Smooth muscle cell (in vitro differentiated cells): ENCODE measurements around the gene MGAT4A. TPM values are rescaled to one million over a fixed set of nuclear protein-coding genes. Genes with fewer than 3 reads are reported as not detected.

Source experiments
- DNase-seq: peaks from one replicate; lab custom pipeline; 2025; ENCODE audit not compliant: unreplicated experiment; lab: John Stamatoyannopoulos, UW
- H2AFZ ChIP-seq: fragments of 200-600 bp; sonication (generic); 2 replicates; pipeline ENCODE4 v1.6.0; 2016; ENCODE audit warnings: antibody characterized with exemption, low read depth, mild to moderate bottlenecking
- H3F3A ChIP-seq: fragments of 200-600 bp; sonication (generic); 2 replicates; pipeline ENCODE4 v1.6.0; 2017; ENCODE audit warnings: antibody characterized with exemption, low read depth
- H3K27ac ChIP-seq: fragments of 200-600 bp; sonication (generic); 2 replicates; pipeline ENCODE4 v1.5.1; 2016; ENCODE audit warnings: low read depth, mild to moderate bottlenecking
- H3K27me3 ChIP-seq: fragments of 200-600 bp; sonication (generic); 2 replicates; pipeline ENCODE4 v1.6.1; 2016; ENCODE audit warnings: low read depth, mild to moderate bottlenecking
- H3K36me3 ChIP-seq: fragments of 200-600 bp; sonication (generic); 2 replicates; pipeline ENCODE4 v1.5.1; 2016; ENCODE audit warnings: low read depth
- H3K4me1 ChIP-seq: fragments of 200-600 bp; sonication (generic); 2 replicates; pipeline ENCODE4 v1.5.1; 2016; ENCODE audit warnings: low read depth
- H3K4me2 ChIP-seq: fragments of 200-600 bp; sonication (generic); 2 replicates; pipeline ENCODE4 v1.6.0; 2016; ENCODE audit warnings: mild to moderate bottlenecking
- H3K4me3 ChIP-seq: fragments of 200-600 bp; sonication (generic); 2 replicates; pipeline ENCODE4 v1.5.1; 2016; ENCODE audit warnings: mild to moderate bottlenecking
- H3K79me2 ChIP-seq: fragments of 200-600 bp; sonication (generic); 2 replicates; pipeline ENCODE4 v1.6.0; 2016; ENCODE audit warnings: low read depth, mild to moderate bottlenecking
- H3K9ac ChIP-seq: fragments of 200-600 bp; sonication (generic); 2 replicates; pipeline ENCODE4 v1.6.0; 2016; ENCODE audit warnings: low read depth
- H3K9me3 ChIP-seq: fragments of 200-600 bp; sonication (generic); replicated peaks from 2 replicates; pipeline ENCODE4 v1.5.1; 2016; ENCODE audit warnings: low read depth
- H4K20me1 ChIP-seq: fragments of 200-600 bp; sonication (generic); 2 replicates; pipeline ENCODE4 v1.6.0; 2016; ENCODE audit warnings: low read depth
- CTCF ChIP-seq: fragments of 200-600 bp; sonication (generic); IDR thresholded peaks from 2 replicates; pipeline ENCODE4 v1.5.1; 2017; ENCODE audit warnings: borderline replicate concordance, mild to moderate bottlenecking, antibody characterized with exemption; ENCODE audit not compliant: insufficient read depth, poor library complexity, severe bottlenecking
- WGBS: methylation state at CpG from one replicate; pipeline ENCODE4 v1.1.7; 2016; ENCODE audit warnings: low lambda C conversion rate; 5-methylcytosine and 5-hydroxymethylcytosine counted together
- polyA plus RNA-seq: library from polyadenylated mRNA; unstranded; fragments of >200 nt; fragmentation: Nextera tagmentation; extraction: Ambion mirVana; gene quantifications from 2 replicates; pipeline ENCODE4 v1.2.1, GENCODE V29; 2016
- total RNA-seq: library from RNA; depleted of rRNA; stranded (reverse); fragments of >200 nt; gene quantifications from 2 replicates; pipeline ENCODE4 v1.2.3, GENCODE V29; 2014

Gene MGAT4A
- total and polyA plus RNA-seq, 2 experiments from 2014 or later, result 1.4 to 8.9 TPM

DNA sequence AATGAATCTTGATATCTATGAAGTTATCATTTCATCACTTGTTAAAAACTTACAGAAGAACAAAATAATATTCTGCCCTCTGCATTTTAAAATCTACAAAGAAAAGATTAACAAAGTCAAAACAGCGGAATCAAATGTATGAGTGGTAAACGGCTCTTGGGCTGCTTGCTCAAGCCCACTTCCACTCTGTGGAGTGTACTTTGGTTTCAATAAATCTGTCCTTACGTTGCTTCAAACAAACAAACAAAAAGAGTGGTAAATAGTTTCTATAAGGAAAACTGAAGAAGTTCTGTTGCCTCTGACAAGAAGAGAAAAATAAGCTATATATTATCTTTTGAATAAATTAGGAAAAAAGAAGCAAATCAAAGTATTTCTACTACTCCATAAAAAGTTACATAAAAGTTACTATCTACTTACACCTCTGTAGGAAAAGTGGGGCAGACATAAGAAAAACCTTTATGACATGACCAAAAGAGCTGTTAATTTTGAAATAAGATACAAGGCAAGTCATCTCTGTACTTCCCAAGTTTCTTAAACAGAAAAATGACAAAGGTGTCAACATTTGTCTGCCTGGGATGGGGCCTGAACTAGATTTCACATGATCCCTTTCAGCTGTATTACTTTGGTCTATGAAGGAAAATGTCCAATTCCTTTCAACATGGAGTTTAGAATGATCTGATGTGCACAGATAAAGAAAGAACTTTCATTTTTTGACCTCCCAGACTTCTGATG lies 56.5 kb downstream of the MGAT4A start:
- Histone ChIP-seq H3K4me1 (no peaks in the 10 kb centered on the region), H3K9me3 (no peaks in the 10 kb centered on the region), H2AFZ (no peak overlapping the region), H3K79me2 (no peaks in the 10 kb centered on the region), H3K9ac (no peak overlapping the region), H3K4me3 (no peak overlapping the region), H3K27ac (no peak overlapping the region), H3K27me3 (no peaks in the 10 kb centered on the region), H3F3A (no peaks in the 10 kb centered on the region), H3K4me2 (no peak overlapping the region), H3K36me3 (peaks cover 7% of the 10 kb centered on the region), H4K20me1 (no peaks in the 10 kb centered on the region)
- WGBS, result 94% methylated on average over 3 of the region's 3 CpGs
- no peak for DNase-seq
- TF ChIP-seq CTCF, result no peak

DNA sequence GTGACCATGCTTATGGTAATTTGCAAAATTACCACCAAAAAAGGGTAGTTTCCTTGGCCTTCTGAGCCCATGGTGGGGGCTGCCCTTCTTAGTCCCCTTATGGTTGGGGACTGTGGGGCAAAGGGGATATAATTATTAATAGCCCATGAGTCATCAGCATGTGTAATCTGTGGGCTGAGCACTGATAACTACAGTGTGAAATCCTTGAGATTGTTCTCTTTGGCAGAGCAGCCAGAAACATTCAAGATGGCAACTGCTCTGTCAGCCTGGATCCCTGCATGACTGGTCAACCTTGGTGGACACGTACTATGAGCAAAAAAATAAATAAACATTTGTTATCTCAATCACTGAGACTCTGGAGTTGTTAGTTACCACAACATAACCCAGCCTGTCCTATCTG lies 61.3 kb downstream of the MGAT4A start:
- no peaks in the 10 kb centered on the region for H4K20me1 ChIP-seq
- H3K27ac ChIP-seq, result no peak overlapping the region
- H3K4me3 ChIP-seq, result no peak overlapping the region
- H3K27me3 ChIP-seq, result no peaks in the 10 kb centered on the region
- H3K36me3 ChIP-seq, result peaks cover 7% of the 10 kb centered on the region
- no peak overlapping the region for H3K9ac ChIP-seq
- no peak for DNase-seq
- H3F3A ChIP-seq, result no peaks in the 10 kb centered on the region
- H3K4me2 ChIP-seq, result no peak overlapping the region
- no peaks in the 10 kb centered on the region for H3K79me2 ChIP-seq
- no peaks in the 10 kb centered on the region for H3K4me1 ChIP-seq
- 53% methylated on average over 1 of the region's 1 CpG for WGBS
- no peak for TF ChIP-seq CTCF
- H2AFZ ChIP-seq, result no peak overlapping the region
- H3K9me3 ChIP-seq, result no peaks in the 10 kb centered on the region

DNA sequence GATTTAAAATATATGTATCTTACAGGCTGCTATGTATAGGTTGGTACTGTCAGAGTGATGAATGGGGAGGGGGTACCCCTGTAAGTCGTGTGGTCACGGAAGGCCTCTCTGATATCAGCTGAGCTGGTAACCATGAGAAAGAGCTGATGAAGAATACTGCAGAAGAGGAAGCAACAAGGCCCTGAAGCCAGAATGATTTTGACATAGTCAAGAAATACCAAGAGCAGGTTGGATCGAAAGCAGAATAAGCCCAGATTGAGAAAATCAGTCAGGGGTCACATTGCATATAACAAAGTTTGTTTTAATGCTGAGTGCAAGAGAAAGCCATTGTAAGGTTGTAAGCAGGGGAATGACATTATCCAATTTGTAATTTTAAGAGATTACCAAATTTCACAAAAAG lies 65.3 kb downstream of the MGAT4A start:
- no peak overlapping the region for H3K4me2 ChIP-seq
- H3K27ac ChIP-seq, result no peak overlapping the region
- no peak for TF ChIP-seq CTCF
- no peaks in the 10 kb centered on the region for H3K79me2 ChIP-seq
- 93% methylated on average over 3 of the region's 3 CpGs for WGBS
- no peak overlapping the region for H3K9ac ChIP-seq
- H2AFZ ChIP-seq, result no peak overlapping the region
- H3K36me3 ChIP-seq, result no peaks in the 10 kb centered on the region
- H4K20me1 ChIP-seq, result no peaks in the 10 kb centered on the region
- no peaks in the 10 kb centered on the region for H3K9me3 ChIP-seq
- no peaks in the 10 kb centered on the region for H3K4me1 ChIP-seq
- DNase-seq, result no peak
- no peaks in the 10 kb centered on the region for H3K27me3 ChIP-seq
- no peaks in the 10 kb centered on the region for H3F3A ChIP-seq
- no peak overlapping the region for H3K4me3 ChIP-seq

DNA sequence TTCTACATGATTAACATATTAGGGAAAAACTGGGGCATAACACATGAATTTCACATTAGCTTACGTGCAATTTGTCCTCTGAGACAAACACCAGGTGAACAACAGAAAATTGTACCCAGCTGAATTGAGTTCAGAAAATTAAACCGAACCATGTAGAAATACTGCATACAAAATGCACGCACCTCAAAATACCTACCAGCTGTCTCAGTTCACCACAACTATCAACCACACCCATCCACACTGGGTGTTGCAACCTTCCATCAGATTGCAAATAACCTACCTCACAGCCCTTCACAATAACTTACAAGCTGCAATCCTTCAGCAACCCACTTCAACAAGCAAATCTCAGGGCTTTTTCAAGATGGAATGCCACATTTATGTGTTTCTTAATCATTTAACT lies 66.6 kb downstream of the MGAT4A start:
- no peaks in the 10 kb centered on the region for H3K36me3 ChIP-seq
- no peaks in the 10 kb centered on the region for H4K20me1 ChIP-seq
- H3K79me2 ChIP-seq, result no peaks in the 10 kb centered on the region
- no peak overlapping the region for H3K4me2 ChIP-seq
- no peak for DNase-seq
- no peak overlapping the region for H3K9ac ChIP-seq
- H3K9me3 ChIP-seq, result no peaks in the 10 kb centered on the region
- H3K27me3 ChIP-seq, result no peaks in the 10 kb centered on the region
- TF ChIP-seq CTCF, result no peak
- no peaks in the 10 kb centered on the region for H3K4me1 ChIP-seq
- peak overlapping the region; percentile 59 for H3K27ac ChIP-seq
- H2AFZ ChIP-seq, result no peak overlapping the region
- H3F3A ChIP-seq, result no peaks in the 10 kb centered on the region
- H3K4me3 ChIP-seq, result no peak overlapping the region
- 78% methylated on average over 3 of the region's 3 CpGs for WGBS
